ENCODE measurements around the gene MEI1. TPM values are rescaled to one million over a fixed set of nuclear protein-coding genes. Genes with fewer than 3 reads are reported as not detected.

MEI1 gene
- total and polyA plus RNA-seq, 4 donors: 0.33 to 1.3 (median 0.72) TPM

- peaks cover 14 to 63% (median 43%) of the 10 kb centered on the region in 4 donors for H3K4me1 ChIP-seq (ENCODE audit: control insufficient read depth in 4 of 4, insufficient read depth in 4 of 4, low read length in 3 of 4)
- no peak overlapping the region for H3K4me3 ChIP-seq (ENCODE audit: low read depth in 1 of 3, low read length in 3 of 3)
- no peaks in the 10 kb centered on the region for H3K27me3 ChIP-seq (ENCODE audit: control insufficient read depth in 4 of 4, insufficient read depth in 4 of 4, low read length in 3 of 4)
- 55% methylated on average over 3 of the region's 3 CpGs for WGBS
- H3K9ac ChIP-seq (ENCODE audit: low read depth in 1 of 2, low read length in 2 of 2): no peak overlapping the region
- no peaks in the 10 kb centered on the region for H3K9me3 ChIP-seq (ENCODE audit: control insufficient read depth in 4 of 4, low read length in 3 of 4)
- TF ChIP-seq REST (IDR thresholded peaks at IDR 0.05): no peak
- peak; percentile 34 for TF ChIP-seq NR2F2 (IDR thresholded peaks at IDR 0.05)
- no peak overlapping the region for H3K27ac ChIP-seq (ENCODE audit: low read depth in 1 of 2, low read length in 2 of 2)
- DNase-seq (ENCODE audit: low spot score): no peak
- peaks cover 0 to 7% (median 4%) of the 10 kb centered on the region in 4 donors for H3K36me3 ChIP-seq (ENCODE audit: control insufficient read depth in 4 of 4, insufficient read depth in 3 of 4, low read depth in 1 of 4, low read length in 3 of 4)
These were observed 141.9 kb downstream of the MEI1 start for GRCh38 chr22:41841085-41841712.

GRCh38 chr22:41842996-41843970 lies 144.0 kb downstream of the MEI1 start:
- H3K4me1 ChIP-seq (ENCODE audit: control insufficient read depth in 4 of 4, insufficient read depth in 4 of 4, low read length in 3 of 4): peaks cover 15 to 64% (median 51%) of the 10 kb centered on the region in 4 donors
- TF ChIP-seq SP1 (IDR thresholded peaks at IDR 0.05) (no peak), GABPA (IDR thresholded peaks at IDR 0.05 in 1 of 2, conservative IDR thresholded peaks at IDR 0.05 in 1 of 2) (no peak), RXRA (IDR thresholded peaks at IDR 0.05) (peak in 1 of 2 donors; percentile 9), HNF4A (conservative IDR thresholded peaks at IDR 0.05) (peak in 1 of 2 donors; percentile 2)
- 71% methylated on average over 8 of the region's 8 CpGs for WGBS
- H3K9me3 ChIP-seq (ENCODE audit: control insufficient read depth in 4 of 4, low read length in 3 of 4): no peaks in the 10 kb centered on the region
- no peak overlapping the region for H3K4me3 ChIP-seq (ENCODE audit: low read depth in 1 of 3, low read length in 3 of 3)
- DNase-seq (ENCODE audit: low spot score): no peak
- H3K9ac ChIP-seq (ENCODE audit: low read depth in 1 of 2, low read length in 2 of 2): no peak overlapping the region
- no peaks in the 10 kb centered on the region for H3K27me3 ChIP-seq (ENCODE audit: control insufficient read depth in 4 of 4, insufficient read depth in 4 of 4, low read length in 3 of 4)
- peaks cover 0 to 5% (median 0%) of the 10 kb centered on the region in 4 donors for H3K36me3 ChIP-seq (ENCODE audit: control insufficient read depth in 4 of 4, insufficient read depth in 3 of 4, low read depth in 1 of 4, low read length in 3 of 4)
- peak overlapping the region; percentile 15 to 59 for H3K27ac ChIP-seq (ENCODE audit: low read depth in 1 of 2, low read length in 2 of 2)

GRCh38 chr22:41844036-41844435 lies 144.7 kb downstream of the MEI1 start:
- no peaks in the 10 kb centered on the region for H3K9me3 ChIP-seq (ENCODE audit: control insufficient read depth in 4 of 4, low read length in 3 of 4)
- H3K4me1 ChIP-seq (ENCODE audit: control insufficient read depth in 4 of 4, insufficient read depth in 4 of 4, low read length in 3 of 4): peaks cover 18 to 59% (median 51%) of the 10 kb centered on the region in 4 donors
- no peaks in the 10 kb centered on the region for H3K27me3 ChIP-seq (ENCODE audit: control insufficient read depth in 4 of 4, insufficient read depth in 4 of 4, low read length in 3 of 4)
- no peak overlapping the region for H3K9ac ChIP-seq (ENCODE audit: low read depth in 1 of 2, low read length in 2 of 2)
- no peak overlapping the region for H3K4me3 ChIP-seq (ENCODE audit: low read depth in 1 of 3, low read length in 3 of 3)
- H3K27ac ChIP-seq (ENCODE audit: low read depth in 1 of 2, low read length in 2 of 2): no peak overlapping the region
- peaks cover 0 to 7% (median 0%) of the 10 kb centered on the region in 4 donors for H3K36me3 ChIP-seq (ENCODE audit: control insufficient read depth in 4 of 4, insufficient read depth in 3 of 4, low read depth in 1 of 4, low read length in 3 of 4)
- WGBS: 86% methylated on average over 1 of the region's 1 CpG
- no peak for DNase-seq (ENCODE audit: low spot score)
- TF ChIP-seq HNF4A (conservative IDR thresholded peaks at IDR 0.05): no peak
- no peak for TF ChIP-seq FOXA1 (IDR thresholded peaks at IDR 0.05)
- no peak for TF ChIP-seq TAF1 (conservative IDR thresholded peaks at IDR 0.05)
- TF ChIP-seq JUND (IDR thresholded peaks at IDR 0.05): no peak
- no peak for TF ChIP-seq HNF4G (IDR thresholded peaks at IDR 0.05)
- TF ChIP-seq MAX (IDR thresholded peaks at IDR 0.05): no peak
- no peak for TF ChIP-seq YY1 (IDR thresholded peaks at IDR 0.05)
- no peak for TF ChIP-seq FOXA2 (IDR thresholded peaks at IDR 0.05)
- no peak for TF ChIP-seq CTCF (IDR thresholded peaks at IDR 0.05; ENCODE audit: low read depth, low read length, missing input control)
- TF ChIP-seq SP1 (IDR thresholded peaks at IDR 0.05): no peak
- TF ChIP-seq GABPA (IDR thresholded peaks at IDR 0.05 in 1 of 2, conservative IDR thresholded peaks at IDR 0.05 in 1 of 2): no peak
- no peak for TF ChIP-seq EGR1 (IDR thresholded peaks at IDR 0.05; ENCODE audit: low read depth in 2 of 2)
- no peak for TF ChIP-seq NR2F2 (IDR thresholded peaks at IDR 0.05)
- no peak for TF ChIP-seq RAD21 (IDR thresholded peaks at IDR 0.05)
- no peak for TF ChIP-seq REST (IDR thresholded peaks at IDR 0.05)
- no peak for TF ChIP-seq RXRA (IDR thresholded peaks at IDR 0.05)

Data from liver (tissue), 9 donors.